NCI-H1092 treated with DMSO at 0.1 percent for 48 hours (cell line): Measurements from ENCODE around the gene NDUFA3.

ENCODE experiments used
- DNase-seq: peaks from one replicate; lab custom pipeline; 2025; lab: John Stamatoyannopoulos, UW

NDUFA3 gene

DNA sequence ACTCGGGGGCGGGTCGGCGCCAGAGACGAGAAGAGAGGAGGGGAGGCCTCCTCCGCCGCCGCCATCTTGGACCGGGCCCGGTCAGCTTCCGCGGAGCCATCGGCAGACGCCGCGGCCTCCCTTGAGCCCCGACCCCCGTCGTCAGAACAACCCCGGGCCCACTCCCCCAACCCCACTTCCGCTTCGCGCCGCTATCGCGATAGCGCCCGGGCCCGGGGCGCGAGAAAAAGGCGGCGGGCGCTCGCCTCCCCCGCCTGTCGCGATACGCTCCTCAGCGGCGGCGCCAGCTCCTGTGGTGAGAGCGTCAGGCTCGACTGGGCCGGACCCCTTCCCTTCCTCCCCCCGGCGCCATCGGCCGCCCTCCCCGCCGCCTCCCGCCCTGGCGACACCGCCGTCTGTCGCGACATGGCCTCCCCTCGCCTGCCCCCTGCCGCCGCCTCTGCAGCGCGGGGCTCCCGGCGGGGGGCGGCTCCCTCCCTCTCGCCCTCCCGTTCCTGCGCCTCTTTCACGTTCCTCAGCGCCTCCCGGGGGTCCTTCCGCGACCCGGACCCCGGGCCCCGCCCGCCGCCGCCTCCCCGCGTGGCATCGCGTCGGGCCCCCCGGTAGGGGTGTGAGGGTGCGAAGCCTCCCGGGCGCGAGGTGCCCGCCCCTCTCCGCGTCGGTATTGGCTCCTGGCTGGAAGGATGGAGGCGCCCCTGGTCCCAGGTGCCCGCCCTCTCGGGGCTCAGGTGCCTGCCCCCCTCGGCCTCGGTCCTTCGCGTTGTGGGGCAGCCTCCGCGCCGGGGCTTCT, 35.2 kb downstream of the NDUFA3 start, which contains the start of gene CNOT3:
CNOT3 (plus strand) TSS at position 64 of the 790 bp plus-strand sequence. CDS start 5,217 bp downstream, outside the sequence.
- no peak for DNase-seq

DNA sequence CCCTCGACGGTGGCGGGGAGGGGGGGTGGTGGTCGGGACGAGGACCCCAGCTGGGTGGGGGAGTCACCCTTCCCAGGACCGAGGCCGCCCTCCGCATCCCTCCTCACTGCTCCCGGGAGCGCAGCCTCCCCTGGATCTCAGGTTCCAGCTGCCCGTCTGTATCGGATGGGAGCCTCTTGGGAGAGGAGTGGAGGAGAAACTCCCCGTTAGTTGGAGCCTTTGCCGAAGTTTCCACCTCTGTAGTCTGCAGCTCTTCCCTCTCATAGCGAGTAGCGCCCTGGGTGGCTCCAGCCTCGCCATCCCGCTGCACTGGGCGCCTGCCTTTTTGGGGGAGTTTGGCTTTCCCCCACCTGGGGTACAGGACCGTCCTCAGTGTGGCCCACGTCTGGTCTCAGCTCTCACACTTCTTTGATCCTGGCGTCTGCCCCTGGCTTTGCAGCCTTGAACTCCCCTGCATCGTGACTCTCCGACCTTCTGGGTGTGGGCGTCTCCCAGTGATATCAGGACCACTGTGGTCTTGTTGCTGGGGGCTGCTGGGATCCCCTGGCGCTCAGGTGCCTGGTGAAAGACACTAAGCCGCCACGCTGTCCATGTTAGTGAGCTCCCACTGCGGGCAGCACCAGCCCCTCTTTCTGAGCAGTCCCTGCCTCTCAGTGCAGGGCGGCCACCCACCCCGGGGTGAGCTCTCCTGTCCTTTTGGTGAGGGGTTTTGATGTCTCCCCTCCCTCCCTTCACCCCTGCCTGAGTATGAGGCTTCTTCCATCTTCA, 36.0 kb downstream of the NDUFA3 start:
- DNase-seq: no peak

DNA sequence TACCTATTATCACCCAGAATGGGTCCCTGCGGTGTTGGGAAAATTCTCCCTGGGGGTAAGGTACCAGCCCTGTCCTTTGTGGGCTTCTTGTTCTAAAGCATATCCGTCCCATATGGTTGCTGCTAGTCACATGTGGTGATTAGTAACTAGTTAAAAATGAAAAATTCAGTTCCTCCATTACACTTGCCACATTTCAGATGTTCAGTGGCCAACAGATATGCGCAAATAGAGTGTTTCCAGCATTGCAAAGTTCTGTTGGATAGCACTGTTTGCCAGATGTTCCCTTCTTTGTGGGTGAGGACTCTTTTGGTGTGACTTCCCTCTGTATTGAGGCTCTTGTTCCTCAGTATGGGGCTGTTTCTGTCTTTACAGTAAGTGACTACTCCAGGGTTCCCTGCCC, 38.7 kb downstream of the NDUFA3 start:
- no peak for DNase-seq

DNA sequence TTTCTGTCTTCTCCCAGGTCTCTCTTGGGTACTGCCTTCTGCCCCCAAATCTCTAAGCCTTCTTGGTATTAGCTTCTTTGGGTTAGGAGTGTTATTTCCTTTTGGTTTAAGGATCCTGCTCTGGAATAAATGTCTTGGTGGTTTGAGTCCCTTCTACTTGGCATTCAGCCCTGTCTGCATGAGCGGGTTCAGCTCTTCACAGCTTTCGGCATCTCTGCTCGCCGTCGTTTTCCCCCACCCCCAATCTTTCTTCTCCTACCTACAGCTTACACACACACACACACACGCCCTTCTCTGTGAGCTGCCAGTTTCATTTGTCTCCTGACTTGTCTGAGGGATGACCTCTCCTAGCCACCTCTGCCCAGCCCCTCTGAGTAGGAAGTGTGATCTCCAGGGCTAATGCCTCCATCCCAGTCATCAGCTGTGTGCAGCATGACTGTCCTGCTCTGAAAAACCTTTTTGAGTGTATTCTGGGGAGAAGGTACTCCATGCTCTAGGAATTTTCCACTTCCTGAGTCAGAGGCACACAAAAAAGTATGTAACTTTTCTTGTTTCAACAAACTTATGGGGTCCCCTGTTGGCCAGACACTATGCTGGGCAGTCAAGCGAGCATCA, 39.6 kb downstream of the NDUFA3 start:
- no peak for DNase-seq

DNA sequence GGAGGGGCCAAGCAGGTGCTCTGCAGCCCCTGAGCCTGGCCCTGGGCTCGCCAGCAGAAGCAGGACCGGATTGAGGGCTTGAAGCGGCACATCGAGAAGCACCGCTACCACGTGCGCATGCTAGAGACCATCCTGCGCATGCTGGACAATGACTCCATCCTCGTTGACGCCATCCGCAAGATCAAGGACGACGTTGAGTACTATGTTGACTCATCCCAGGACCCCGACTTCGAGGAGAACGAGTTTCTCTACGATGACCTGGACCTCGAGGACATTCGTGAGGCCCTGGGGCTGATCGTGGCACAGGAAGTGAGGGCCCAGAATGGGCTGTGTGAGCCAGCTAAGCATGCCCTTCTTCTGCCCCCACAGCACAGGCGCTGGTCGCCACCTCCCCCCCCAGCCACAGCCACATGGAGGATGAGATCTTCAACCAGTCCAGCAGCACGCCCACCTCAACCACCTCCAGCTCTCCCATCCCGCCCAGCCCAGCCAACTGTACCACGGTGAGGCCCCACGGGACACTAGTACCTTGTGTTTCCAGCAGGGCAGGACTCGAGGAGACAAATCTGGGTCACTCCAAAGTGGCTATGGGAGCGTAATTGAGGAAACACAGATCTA, 43.0 kb downstream of the NDUFA3 start:
- DNase-seq: no peak

DNA sequence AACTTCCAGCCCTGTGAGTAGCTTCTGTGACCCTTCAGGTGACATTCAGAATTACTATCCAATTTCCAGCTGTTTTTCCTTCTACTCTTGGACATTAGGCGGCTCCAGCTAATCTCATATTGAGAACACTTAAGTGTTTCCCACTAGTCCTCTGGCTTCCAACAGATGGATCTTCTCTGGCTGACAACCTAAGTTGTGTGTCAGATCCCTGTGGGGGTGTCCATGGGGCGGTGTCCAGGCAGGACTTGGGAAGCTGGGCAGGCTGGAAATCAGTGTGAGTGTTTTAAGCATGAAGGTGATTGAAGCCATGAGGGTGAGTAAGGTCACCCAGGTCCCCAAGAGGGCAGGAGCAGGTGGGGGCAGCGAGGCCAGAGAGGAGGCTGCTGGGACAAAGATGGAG, 45.0 kb downstream of the NDUFA3 start:
- DNase-seq: no peak

DNA sequence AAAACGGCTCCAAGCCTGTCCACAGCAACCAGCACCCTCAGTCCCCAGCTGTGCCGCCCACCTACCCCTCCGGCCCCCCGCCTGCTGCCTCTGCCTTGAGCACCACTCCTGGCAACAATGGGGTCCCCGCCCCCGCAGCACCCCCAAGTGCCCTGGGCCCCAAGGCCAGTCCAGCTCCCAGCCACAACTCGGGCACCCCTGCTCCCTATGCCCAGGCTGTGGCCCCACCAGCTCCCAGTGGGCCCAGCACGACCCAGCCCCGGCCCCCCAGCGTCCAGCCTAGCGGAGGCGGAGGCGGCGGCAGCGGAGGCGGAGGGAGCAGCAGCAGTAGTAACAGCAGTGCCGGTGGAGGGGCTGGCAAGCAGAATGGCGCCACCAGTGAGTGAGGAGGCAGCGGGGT, 45.5 kb downstream of the NDUFA3 start:
- no peak for DNase-seq

DNA sequence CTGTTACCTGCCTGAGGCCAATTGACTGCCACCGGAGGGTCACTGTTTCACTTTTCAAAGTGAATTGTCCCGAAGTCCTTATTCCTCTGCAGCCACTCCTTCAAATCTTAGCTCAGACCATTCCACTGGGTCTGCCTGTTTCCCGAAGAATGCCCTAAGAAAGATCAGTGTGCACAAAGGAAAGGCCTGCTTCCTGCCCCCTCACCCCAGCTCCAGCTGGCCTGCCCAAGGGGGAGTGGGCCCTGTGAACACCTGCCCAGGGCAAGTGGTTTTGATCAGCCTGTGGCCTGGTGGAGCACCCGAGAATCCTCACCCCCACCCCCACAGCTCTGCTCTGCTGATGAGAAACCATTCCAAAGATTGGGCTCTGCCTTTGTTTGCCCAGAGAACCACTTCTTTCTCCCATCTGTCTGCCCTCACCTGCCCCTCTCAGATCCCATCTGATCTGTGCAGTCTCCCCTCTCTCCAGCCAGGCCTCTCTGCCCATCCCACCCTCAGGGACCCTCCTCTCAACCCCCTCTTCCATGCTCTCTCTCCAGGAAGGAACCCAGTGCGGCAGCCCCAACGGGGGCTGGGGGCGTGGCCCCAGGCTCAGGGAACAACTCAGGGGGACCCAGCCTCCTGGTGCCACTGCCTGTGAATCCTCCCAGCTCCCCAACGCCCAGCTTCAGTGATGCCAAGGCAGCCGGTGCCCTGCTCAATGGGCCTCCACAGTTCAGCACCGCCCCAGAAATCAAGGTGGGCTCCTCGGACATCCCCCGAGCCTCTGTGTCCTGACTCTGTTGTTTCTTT, 46.6 kb downstream of the NDUFA3 start:
- DNase-seq: no peak

DNA sequence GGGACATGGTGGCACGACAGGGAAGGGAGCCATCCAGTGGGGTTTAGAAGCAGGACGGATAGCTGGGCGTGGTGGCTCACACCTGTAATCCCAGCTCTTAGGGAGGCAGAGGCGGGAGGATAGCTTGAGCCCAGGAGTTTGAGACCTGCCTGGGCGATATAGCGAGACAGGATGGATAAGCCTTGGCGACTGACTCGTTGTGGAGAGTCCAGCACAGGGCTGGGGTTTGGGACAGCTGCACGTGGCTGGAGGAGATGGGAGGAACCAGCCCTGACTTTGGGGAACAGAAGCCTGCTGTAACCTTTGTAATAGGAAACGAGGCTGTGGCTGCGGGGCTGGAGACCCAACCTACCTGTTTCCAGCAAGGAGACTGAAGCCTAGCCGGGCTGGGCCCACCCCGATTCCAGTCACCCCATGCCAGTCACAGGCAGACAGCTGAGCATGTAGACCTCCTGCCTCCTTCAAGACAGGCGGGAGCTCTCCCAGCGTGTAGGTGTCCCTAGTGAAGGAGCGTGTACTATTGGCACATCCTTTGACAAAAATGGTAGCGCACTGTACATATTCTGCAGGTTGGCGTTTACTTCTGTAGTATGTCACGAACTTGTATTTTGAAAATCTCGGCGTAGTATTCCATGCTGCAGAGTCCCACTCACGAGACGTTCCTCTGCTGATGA, 48.8 kb downstream of the NDUFA3 start:
- DNase-seq: no peak

DNA sequence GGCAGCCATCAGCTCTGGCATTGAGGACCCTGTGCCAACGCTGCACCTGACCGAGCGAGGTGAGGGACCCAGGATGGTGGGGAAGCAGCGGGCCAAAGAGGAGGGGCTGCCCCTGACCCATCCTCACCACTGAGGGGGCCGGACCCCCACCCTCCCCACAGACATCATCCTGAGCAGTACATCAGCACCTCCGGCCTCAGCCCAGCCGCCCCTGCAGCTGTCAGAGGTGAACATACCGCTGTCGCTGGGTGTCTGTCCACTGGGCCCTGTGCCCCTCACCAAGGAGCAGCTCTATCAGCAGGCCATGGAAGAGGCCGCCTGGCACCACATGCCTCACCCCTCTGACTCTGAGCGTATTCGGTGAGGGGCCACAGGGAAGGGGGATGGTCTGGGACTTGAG, 49.6 kb downstream of the NDUFA3 start:
- DNase-seq: no peak

DNA sequence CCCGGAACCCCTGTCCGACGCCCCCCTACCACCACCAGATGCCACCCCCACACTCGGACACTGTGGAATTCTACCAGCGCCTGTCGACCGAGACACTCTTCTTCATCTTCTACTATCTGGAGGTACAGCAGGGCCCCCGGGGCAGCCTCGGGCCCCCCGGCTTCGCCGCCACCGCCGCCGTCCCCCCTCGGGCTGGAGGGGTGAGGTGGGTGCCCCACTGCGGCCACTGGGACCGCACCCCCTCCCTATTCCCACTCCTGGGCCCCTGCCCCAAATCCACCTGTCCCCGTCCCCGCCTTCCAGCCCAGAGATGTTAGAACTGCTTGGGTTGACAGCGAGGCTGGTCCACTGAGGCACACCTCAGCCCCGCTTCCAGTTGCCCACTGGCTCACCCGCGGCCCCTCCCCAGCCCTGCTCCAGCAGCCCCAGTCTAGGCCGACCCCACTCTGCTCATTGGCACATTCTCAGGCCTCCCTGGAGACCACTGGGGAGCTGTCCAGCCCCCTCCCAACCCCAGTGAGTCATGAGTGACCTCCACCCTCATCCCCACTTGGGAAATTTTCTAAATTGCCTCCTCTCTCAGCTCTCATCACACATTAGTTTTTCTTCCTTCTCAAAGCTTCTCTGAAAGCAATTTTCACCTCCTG, 50.3 kb downstream of the NDUFA3 start:
- DNase-seq: no peak

DNA sequence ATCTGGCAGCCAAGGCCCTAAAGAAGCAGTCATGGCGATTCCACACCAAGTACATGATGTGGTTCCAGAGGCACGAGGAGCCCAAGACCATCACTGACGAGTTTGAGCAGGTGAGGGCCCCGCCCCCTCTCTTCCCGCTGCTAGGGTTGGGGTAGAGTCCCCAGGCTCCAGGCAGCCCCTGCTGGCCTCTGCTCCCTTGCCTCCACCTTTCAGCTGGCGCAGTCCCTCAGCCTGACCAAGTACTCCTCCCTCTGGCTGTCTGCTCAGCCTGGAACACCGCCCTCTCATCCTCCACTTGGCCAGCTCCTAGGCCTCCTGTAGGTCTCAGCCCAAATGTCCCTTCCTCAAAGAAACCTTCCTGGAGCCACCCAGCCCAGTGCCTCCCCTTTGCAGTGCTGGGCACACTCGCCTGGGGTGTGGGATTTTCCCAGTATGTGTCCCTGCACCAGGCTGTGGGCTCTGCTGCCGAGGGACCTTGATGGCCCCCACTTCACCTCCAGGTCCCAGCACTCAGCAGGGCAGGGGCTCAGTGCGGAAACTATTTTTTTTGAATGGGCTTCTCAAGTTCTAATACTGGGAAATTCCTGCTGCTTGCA, 51.2 kb downstream of the NDUFA3 start:
- no peak for DNase-seq

DNA sequence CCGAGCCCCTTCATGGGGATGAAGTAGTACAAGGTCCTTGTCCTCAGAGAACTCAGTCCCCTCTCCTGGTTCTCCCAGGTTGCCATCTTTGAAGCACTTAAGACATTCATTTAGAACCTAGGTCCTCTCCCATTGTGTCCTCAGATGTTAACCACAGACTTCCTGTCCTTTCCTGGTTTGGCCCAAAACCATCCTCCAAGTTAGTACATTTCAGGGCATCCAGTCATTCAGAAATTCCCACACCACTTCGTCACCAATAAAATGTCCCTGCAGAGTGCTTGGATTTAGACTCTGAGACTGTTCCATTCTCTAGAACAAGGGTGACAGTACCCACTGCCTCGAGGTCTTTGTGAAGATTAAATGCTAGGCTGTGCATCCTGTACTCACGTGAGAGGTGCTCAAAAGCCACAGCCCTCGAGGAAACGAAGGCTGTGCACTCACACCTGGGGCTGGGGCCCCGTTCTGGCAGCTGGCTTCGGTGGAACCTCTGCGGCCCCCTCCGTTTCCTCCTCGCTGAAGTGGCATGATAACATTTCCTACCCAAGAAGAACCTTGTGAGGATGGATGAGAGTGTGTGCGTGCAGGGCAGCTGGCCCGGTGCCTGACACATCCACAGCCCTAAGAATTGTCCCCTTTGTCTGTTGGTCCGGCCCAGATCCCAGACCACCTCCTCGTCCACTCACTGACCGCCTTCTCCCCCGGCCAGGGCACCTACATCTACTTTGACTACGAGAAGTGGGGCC, 52.1 kb downstream of the NDUFA3 start:
- no peak for DNase-seq

DNA sequence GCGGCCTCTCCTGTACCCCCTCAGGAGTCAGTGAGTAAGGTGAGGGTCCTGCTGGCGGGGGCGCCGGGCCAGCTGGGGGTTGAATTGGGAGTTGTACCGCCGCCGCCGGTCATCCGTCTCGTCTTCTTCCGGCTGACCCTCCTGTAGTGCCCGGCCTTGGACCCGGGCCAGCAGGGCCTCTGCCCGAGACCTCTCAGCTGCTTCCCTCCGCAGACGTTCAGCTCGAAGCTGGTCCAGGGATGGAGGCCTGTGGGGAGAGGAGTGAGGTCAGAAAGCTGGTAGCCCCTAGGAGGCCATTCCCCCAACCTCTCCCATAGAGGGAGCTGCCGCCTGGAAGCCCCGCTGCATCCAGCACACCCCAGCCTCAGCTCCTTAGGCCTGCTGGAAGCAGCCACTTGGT, 53.0 kb downstream of the NDUFA3 start:
- no peak for DNase-seq

DNA sequence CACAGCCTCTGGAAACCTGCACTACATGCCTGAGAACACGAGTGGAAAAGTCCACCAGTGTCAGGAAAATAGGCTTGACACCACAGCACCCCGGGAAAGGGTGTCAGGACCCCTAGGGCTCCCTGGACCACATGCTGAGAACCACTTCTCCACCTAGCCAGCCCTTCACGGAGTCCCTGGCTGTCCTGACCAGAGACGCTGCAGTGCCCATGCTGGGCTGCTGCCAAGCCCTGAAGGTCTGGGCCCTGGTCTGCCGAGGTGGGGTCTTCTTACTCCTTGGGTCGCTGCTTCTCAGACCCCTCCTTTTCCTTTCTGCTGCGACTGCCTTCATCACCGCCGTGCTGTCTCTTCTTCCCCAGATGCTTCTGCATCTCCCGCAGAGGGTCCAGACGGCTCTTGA, 53.8 kb downstream of the NDUFA3 start:
- DNase-seq: no peak

DNA sequence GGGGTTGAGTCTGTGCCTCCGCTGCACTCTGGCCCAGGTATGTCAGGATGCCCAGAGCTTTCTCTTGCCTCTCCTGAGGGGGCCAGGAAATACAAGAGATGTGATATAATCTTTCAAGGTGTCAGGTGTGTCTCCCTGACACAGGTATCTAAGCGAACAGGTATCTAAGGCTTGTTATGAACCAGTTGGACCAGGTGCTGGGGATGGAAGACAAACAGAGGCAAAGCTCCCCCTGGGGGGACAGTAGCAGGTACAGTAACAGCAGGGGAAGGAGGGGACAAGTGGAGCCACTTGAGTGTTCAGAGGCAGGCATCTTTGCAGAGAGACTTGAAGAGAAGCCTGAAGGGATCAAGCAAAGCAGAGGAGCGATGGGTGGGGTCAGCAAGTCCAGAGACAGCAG, 54.3 kb downstream of the NDUFA3 start:
- no peak for DNase-seq
